Activated CD8-positive, alpha-beta T cell treated with anti-CD3 and anti-CD28 coated beads for 36 hours (primary cell): ENCODE data around the gene IL4R. TPM values are rescaled to one million over a fixed set of nuclear protein-coding genes. Genes with fewer than 3 reads are reported as not detected.

Source experiments
- ATAC-seq: fragments of 200-7000 bp; cut with Tn5 transposase; one replicate; pipeline ENCODE4 v1.10.0; 2021; ENCODE audit warnings: mild to moderate bottlenecking, moderate library complexity
- CTCF ChIA-PET: fragments of 350-600 bp; sonication (Branson Sonifier 250); formaldehyde crosslinking; loops from one replicate; lab custom pipeline; 2021; ENCODE audit warnings: antibody characterized with exemption; lab: Charles Lee
- POLR2A ChIA-PET: fragments of 350-600 bp; sonication (Branson Sonifier 250); formaldehyde crosslinking; loops from one replicate; lab custom pipeline; 2021; ENCODE audit warnings: antibody characterized with exemption; lab: Charles Lee
- DNase-seq: peaks from one replicate; pipeline ENCODE4 v3.0.0-alpha.2; 2020
- H3K27ac Mint-ChIP-seq: one replicate; pipeline ENCODE4 v1.8.0; 2021; ENCODE audit warnings: mild to moderate bottlenecking, mixed read lengths
- H3K27me3 Mint-ChIP-seq: one replicate; pipeline ENCODE4 v1.8.0; 2021; ENCODE audit warnings: mixed read lengths
- H3K36me3 Mint-ChIP-seq: one replicate; pipeline ENCODE4 v1.8.0; 2021; ENCODE audit warnings: low read depth, mixed read lengths
- H3K4me1 Mint-ChIP-seq: one replicate; pipeline ENCODE4 v1.8.0; 2021; ENCODE audit warnings: low read depth, mixed read lengths
- H3K4me3 Mint-ChIP-seq: one replicate; pipeline ENCODE4 v1.8.0; 2021; ENCODE audit warnings: mild to moderate bottlenecking, moderate library complexity, mixed read lengths
- H3K9me3 Mint-ChIP-seq: one replicate; pipeline ENCODE4 v1.8.0; 2021; ENCODE audit warnings: mixed read lengths
- CTCF ChIP-seq: fragments of 200-600 bp; IDR thresholded peaks from one replicate; pipeline ENCODE4 v1.8.0; 2022; ENCODE audit warnings: antibody characterized with exemption, mild to moderate bottlenecking
- intact Hi-C: fragments of 100-400 bp; cut with micrococcal nuclease; formaldehyde crosslinking; loops from one replicate; pipeline ENCODE4 v1.10.0; 2022
- total RNA-seq, 2 experiments: library from RNA; stranded (reverse); gene quantifications; one replicate each; pipeline ENCODE4 v1.2.3, GENCODE V29; 2021

IL4R gene
- total RNA-seq, 2 experiments from 2014 or later: 236 to 245 TPM

DNA sequence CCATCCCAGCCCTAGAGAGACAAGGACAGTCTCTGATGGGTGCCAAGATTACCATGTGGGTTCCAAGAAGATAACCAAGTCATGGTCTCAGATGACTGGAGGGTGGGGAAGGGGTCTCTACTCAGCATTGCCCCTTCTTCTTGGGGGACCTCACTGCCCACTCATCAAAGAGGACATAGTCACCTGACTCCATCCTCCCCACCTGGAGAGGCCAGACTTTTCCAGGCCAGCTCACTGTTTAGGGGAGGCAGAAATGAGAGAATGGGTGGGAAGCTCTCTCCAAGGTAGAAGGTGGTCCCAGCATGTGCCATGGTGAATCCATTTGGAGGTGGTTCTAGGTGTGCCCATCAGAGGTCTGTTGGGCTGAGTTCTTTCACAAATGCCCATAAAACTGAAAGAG, 67.5 kb downstream of the IL4R start:
- H3K27ac Mint-ChIP-seq: no peak overlapping the region
- intact Hi-C loops: no loop called here
- CTCF ChIA-PET: interaction anchor here (1.2 to 1.3 kb wide), 2 partner anchors 11 to 14 kb away, joined by 4 read pairs; no protein-coding TSS in a partner anchor

DNA sequence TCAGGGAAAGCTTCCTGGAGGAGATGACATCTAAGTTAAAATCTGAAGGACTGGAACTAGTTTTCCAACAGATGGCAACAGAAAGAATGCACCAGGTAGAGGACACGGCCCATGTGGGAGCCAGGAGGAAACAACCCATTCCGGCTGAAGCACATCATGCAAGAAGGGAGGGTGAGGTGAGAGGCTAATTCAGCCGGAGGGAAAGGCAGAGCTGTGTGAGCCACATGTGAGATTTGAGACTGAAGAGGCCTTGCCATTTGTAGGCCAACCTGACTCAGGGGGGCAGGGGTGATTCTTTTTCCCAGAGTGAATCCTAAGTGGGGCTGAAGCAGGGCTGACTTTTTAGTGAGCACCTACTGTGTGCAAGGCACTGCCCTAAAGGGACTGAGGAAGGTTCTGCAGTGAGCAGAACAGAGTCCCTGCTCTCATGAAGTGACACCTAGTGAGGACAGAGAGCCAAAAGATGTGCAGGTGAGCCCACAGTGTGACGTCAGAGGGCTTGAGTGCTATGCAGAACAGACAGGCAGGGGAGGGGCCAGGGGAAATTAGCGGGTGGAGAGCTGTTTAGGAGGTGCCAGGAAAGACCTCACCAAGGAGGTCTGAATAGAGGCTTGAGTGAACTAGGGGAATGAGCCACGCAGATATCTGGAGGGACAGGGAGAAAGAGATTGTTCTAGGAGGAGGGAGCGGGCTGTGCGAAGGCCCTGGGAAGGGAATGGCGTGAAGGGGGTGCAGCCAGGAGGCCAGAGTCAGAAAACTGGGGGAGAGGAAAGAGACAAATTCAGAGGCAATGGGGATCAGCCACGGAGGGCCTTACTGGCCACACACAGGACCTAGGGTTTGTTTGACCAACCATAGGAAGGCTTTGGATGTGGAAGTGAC, 68.4 kb downstream of the IL4R start:
- no peak for TF ChIP-seq CTCF
- no peak overlapping the region for H3K4me3 Mint-ChIP-seq
- intact Hi-C loops: no loop called here
- peak; percentile 41 for DNase-seq
- ChIA-PET POLR2A (interaction anchor here (1.0 to 9.3 kb wide), 3 partner anchors 10 to 21 kb away, joined by 3 to 145 read pairs (median 3); partner anchors contain the start of gene IL21R), CTCF (interaction anchor here (1.2 to 1.3 kb wide), 2 partner anchors 10 to 15 kb away, joined by 4 read pairs; no protein-coding TSS in a partner anchor)
- no peak for ATAC-seq
- peaks cover 5% of the 10 kb centered on the region for H3K36me3 Mint-ChIP-seq
- peaks cover 6% of the 10 kb centered on the region for H3K9me3 Mint-ChIP-seq
- no peaks in the 10 kb centered on the region for H3K27me3 Mint-ChIP-seq
- no peak overlapping the region for H3K27ac Mint-ChIP-seq
- H3K4me1 Mint-ChIP-seq: peaks cover 31% of the 10 kb centered on the region

More for the DNA sequence above, 67.5 kb downstream of the IL4R start:
- H3K4me1 Mint-ChIP-seq: peaks cover 37% of the 10 kb centered on the region
- no peak for ATAC-seq
- peaks cover 5% of the 10 kb centered on the region for H3K36me3 Mint-ChIP-seq
- peaks cover 6% of the 10 kb centered on the region for H3K9me3 Mint-ChIP-seq
- POLR2A ChIA-PET: interaction anchor here (9.3 kb wide), 1 partner anchor 22 kb away, joined by 145 read pairs; the partner anchor contains the start of gene IL21R
- H3K27me3 Mint-ChIP-seq: no peaks in the 10 kb centered on the region
- TF ChIP-seq CTCF: no peak
- no peak for DNase-seq
- H3K4me3 Mint-ChIP-seq: no peak overlapping the region

GRCh38 chr16:27383556-27384243, 69.9 kb downstream of the IL4R start:
- DNase-seq (no peak), ATAC-seq (no peak)
- POLR2A ChIA-PET: interaction anchor here (6.4 kb wide), 1 partner anchor 19 kb away, joined by 51 read pairs; the partner anchor contains the start of gene IL21R
- TF ChIP-seq CTCF: no peak
- intact Hi-C loops: no loop called here
- no peak overlapping the region for H3K4me3 Mint-ChIP-seq
- CTCF ChIA-PET: interaction anchor here (0.9 to 1.3 kb wide), 2 partner anchors 8 to 17 kb away, joined by 3 to 4 read pairs; no protein-coding TSS in a partner anchor
- H3K27ac Mint-ChIP-seq: no peak overlapping the region
- H3K36me3 Mint-ChIP-seq: peaks cover 5% of the 10 kb centered on the region
- peaks cover 21% of the 10 kb centered on the region for H3K4me1 Mint-ChIP-seq
- H3K27me3 Mint-ChIP-seq: no peaks in the 10 kb centered on the region
- H3K9me3 Mint-ChIP-seq: peaks cover 6% of the 10 kb centered on the region

DNA sequence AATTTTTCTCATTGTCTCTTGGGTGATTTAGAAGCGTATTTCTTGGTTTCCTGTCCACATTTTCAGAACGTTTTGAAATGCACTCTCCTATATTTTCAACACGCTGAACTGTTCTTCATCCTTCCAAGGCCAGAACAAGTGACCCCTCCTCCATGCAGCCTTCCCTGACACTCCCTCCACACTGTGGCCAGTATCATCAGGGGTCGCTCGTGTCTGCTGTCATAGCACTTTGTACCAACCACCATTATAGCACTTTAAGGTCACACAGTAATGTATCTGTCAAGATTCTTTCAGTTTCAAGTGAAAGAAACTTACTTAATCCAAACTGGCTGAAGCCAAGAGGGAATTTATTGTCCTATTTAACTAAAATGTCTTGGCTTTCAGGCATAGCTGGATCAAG, 70.7 kb downstream of the IL4R start:
- TF ChIP-seq CTCF: no peak
- CTCF ChIA-PET: interaction anchor here (0.9 to 1.3 kb wide), 2 partner anchors 9 to 16 kb away, joined by 3 to 4 read pairs; no protein-coding TSS in a partner anchor
- peaks cover 17% of the 10 kb centered on the region for H3K4me1 Mint-ChIP-seq
- POLR2A ChIA-PET: interaction anchor here (6.4 kb wide), 1 partner anchor 18 kb away, joined by 51 read pairs; the partner anchor contains the start of gene IL21R
- H3K36me3 Mint-ChIP-seq: peaks cover 5% of the 10 kb centered on the region
- intact Hi-C loops: no loop called here
- peaks cover 7% of the 10 kb centered on the region for H3K9me3 Mint-ChIP-seq
- H3K27ac Mint-ChIP-seq: no peak overlapping the region
- H3K27me3 Mint-ChIP-seq: no peaks in the 10 kb centered on the region
- DNase-seq: no peak
- H3K4me3 Mint-ChIP-seq: no peak overlapping the region
- peak; percentile 34 for ATAC-seq
